T-helper 2 cell (primary cell): ENCODE data around the gene SMOC1.

Source experiments
- DNase-seq, 5 experiments: peaks; one replicate each; pipeline versions ENCODE4 v3.0.0 to v3.0.0-alpha.2; 2012 to 2022

Gene SMOC1

GRCh38 chr14:70047598-70048312 is 168.5 kb downstream of the SMOC1 start:
- no peak for DNase-seq

DNA sequence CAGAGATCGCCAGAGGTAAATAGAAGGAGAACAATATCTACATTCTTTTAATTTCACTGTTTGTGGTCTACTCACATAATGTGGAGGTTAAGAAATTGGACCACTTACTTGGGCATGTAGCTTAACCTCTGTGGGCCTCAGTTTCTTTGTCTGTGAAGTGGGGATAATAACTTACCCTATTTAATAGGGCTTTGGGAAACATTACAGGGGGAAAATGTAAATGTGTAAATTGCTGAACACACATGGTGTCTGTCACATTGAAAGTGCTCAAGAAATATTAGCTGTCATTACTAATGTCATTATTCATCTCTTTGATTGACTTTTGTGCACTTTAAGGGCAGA is 169.1 kb downstream of the SMOC1 start:
- DNase-seq = no peak

DNA sequence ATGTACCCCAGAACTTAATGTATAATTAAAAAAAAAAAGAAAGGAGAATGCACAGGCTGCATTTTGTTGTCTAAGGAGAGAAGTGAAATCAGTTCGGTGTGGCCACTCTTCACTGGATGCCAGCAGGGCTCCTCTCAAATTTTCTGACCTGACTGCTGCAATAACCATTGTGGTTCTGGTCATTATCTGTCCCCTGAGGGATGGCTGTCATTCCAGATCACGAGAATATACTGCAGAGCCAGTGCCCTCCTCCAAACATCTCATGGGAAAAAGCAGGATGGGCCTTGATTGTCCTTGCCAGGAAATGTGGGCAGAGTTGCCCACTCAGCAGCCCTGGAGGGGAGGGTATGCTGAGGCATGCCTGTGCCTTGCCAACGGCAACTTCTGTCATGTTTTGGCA is 170.4 kb downstream of the SMOC1 start:
- DNase-seq = no peak

DNA sequence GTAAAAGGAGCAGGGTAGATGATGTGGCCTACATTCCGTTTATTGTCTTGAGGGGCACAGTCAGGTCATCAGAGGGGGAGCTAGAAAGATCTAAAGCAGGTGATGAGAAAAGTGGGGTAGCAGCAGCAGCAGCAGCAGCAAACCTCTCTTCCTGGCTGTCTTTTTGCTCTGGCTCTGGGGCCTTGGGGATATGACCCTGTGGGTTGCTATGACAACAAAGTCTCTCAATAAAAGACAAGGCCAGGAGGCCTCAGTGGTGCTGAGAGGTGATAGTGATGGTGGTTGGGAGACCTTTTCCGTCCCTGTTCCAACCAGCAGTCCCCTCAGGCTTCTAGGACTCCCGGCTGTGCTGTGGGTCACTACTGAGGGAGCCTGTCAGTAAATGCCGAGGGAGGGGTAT is 170.9 kb downstream of the SMOC1 start:
- DNase-seq = no peak

DNA sequence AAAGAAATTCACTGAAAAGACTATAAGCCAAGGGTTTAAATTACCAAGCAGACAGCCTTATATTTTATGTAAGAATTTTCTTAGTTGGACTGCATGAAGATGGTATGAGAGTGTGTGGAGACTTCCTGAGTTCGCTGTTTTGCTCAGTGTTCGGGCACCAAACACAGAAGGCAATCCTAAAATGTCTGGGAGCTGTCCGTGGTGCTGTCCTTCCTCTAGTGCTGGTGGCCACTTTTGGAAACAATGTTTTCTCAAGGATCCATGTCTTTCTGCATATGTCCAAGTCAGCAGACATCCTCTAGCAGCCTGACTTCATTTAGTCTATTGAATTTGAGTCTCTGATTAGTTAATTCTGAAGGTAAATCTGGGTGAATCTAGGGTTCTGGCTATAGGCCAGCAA is 173.8 kb downstream of the SMOC1 start:
- peak in 1 of 5 experiments; percentile 4 for DNase-seq

GRCh38 chr14:70057519-70058136 is 178.4 kb downstream of the SMOC1 start:
- DNase-seq = no peak

GRCh38 chr14:70059545-70059944 is 180.3 kb downstream of the SMOC1 start:
- no peak for DNase-seq

GRCh38 chr14:70061108-70061507 is 181.9 kb downstream of the SMOC1 start:
- DNase-seq = no peak

- DNase-seq = no peak
These were observed 185.1 kb downstream of the SMOC1 start for GRCh38 chr14:70064136-70064865.

DNA sequence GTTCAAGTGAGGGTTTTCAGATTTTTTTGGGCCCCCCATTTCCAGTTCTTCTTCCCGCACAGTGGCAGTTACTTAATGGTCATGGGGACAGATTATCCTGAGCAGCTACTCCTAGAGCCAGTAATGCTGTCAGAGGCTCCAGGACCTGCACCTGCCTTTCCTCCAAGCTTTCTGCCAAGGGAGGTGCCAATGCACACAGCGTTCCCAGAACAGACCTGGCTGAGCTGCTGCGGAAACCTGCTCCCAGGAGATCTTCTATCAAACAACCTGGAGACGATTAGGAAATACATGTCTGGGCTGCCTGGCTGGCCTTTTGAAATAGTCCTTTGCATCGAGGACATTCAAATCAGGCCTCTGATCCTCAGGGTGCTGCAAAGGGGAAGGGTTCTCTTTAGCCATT is 188.6 kb downstream of the SMOC1 start:
- no peak for DNase-seq

DNA sequence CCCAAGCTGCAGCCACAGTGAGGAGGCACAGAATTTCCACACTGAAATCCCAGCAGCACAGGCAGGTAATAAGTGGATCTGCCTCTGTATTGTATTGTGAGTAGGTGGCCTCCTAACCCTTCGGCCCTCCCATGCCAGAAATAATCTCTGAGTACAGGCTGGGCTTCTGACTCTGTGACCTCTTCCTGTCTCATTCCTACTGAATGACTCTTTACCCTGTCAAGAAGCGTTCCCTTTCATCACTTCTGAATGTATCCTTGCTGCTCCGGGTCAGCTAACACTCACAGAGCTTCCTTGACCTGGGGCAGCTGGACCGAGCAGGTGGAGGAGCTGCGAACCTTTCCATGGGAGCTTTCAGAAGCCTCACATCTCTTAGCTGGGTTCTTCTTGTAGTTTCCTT is 190.0 kb downstream of the SMOC1 start:
- no peak for DNase-seq

- peak in 3 of 5 experiments; percentile 2 to 46 (median 4) for DNase-seq
These were observed 194.8 kb downstream of the SMOC1 start for GRCh38 chr14:70073924-70074566.

- DNase-seq = no peak
These were observed 197.8 kb downstream of the SMOC1 start for GRCh38 chr14:70077005-70077404.

- no peak for DNase-seq
These were observed 198.5 kb downstream of the SMOC1 start for GRCh38 chr14:70077720-70078119.

DNA sequence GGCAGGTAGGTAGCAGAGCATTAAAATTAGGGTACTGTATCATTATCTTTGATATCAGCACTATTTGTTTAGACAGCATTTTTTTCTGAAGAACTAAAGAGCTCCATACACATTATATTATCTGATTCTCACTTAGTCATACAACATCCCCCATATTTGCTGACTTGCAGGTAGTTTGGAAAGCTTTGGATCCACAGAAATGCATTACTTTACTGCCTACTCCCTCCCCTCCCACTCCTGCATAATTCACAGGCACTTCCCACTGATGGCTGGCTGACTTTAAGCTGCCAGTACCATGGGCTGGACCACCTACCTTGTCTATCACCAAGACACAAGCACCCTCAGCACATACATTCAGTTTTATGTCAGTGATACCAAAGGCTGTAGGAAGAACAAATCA is 199.1 kb downstream of the SMOC1 start:
- DNase-seq = no peak

DNA sequence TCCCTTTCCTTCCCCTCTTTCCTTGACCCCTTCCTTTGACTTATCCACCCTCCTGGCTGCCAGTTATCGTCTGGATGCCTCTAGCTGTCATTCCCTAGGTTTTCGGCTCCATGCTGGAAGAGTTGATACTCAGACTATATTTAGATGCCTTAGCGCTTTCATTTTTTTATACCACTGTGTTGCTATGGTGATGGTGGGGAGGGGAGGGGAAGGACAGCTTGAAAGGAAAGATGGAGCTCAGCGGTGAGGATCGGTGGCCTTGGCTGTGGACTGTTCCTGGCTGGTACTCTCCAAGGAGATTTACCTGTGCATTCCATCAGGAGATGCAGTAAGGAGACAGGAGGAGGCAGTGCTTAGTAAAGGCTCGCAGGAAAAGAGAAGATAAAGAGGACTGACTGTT is 200.9 kb downstream of the SMOC1 start:
- DNase-seq = no peak
